PFSK-1 (cell line): ENCODE data around the gene GPR25.

Experiments
- FOXP2 ChIP-seq: optimal IDR thresholded peaks from 2 replicates; pipeline ENCODE3; 2011; ENCODE audit warnings: borderline replicate concordance, control low read depth, inconsistent platforms; ENCODE audit not compliant: insufficient read depth; ENCODE audit errors: extremely low read length, extremely low read depth
- POLR2AphosphoS5 ChIP-seq: IDR thresholded peaks from 2 replicates; pipeline ENCODE4 v1.6.1; 2012; ENCODE audit warnings: low read depth, mild to moderate bottlenecking, control low read depth, low read length, moderate library complexity
- REST ChIP-seq, 2 experiments: IDR thresholded peaks; 2 replicates each; pipeline versions ENCODE4 v1.6.1 to v1.8.0; 2011 to 2012; ENCODE audit warnings: low read depth in 2 of 2, low read length in 2 of 2, control low read depth in 1 of 2, inconsistent platforms in 1 of 2, mild to moderate bottlenecking in 1 of 2, moderate library complexity in 1 of 2; ENCODE audit not compliant: insufficient read depth in 1 of 2
- SIN3A ChIP-seq: IDR thresholded peaks from 2 replicates; pipeline ENCODE4 v1.6.1; 2012; ENCODE audit warnings: mild to moderate bottlenecking, low read length, moderate library complexity, borderline replicate concordance; ENCODE audit not compliant: insufficient read depth
- TAF1 ChIP-seq: IDR thresholded peaks from 2 replicates; pipeline ENCODE4 v1.6.1; 2012; ENCODE audit warnings: low read length, control low read depth, borderline replicate concordance; ENCODE audit not compliant: insufficient read depth

Gene GPR25

GRCh38 chr1:200922406-200922805, 49.6 kb downstream of the GPR25 start:
- TF ChIP-seq FOXP2 (no peak), POLR2AphosphoS5 (no peak), TAF1 (no peak), REST (IDR thresholded peaks at IDR 0.05; ENCODE audit: insufficient read depth in 1 of 2, low read depth in 2 of 2, low read length in 2 of 2) (no peak), SIN3A (no peak)

- TF ChIP-seq SIN3A (no peak), TAF1 (no peak), POLR2AphosphoS5 (no peak), FOXP2 (no peak), REST (IDR thresholded peaks at IDR 0.05; ENCODE audit: insufficient read depth in 1 of 2, low read depth in 2 of 2, low read length in 2 of 2) (no peak)
Measured at GRCh38 chr1:200923601-200924000, 50.8 kb downstream of the GPR25 start.
